Activated T-helper 1 cell treated with anti-CD3 and anti-CD28 coated beads, Interleukin-12 subunit alpha, Interleukin-12 subunit beta, Interleukin-2, Interleukin-4 antibody, amounts not matched to agents 30 ng/mL and 10 ng/mL and 1 ng/mL, durations not matched to agents 14 hours and 24 hours and 36 hours (primary cell): ENCODE results near the gene DYNLT1. TPM values are rescaled to one million over a fixed set of nuclear protein-coding genes. Genes with fewer than 3 reads are reported as not detected.
"Not testable (repeated sequence)": the region's sequence is repeated elsewhere in the genome, so short reads cannot be mapped to it uniquely, and the experiment has no call there.

Source experiments
- DNase-seq: peaks from one replicate; pipeline ENCODE4 v3.0.0; 2021; ENCODE audit warnings: low spot score
- H3K27ac Mint-ChIP-seq: one replicate; pipeline ENCODE4 v1.8.0; 2021; ENCODE audit warnings: mild to moderate bottlenecking, mixed read lengths
- H3K27me3 Mint-ChIP-seq: one replicate; pipeline ENCODE4 v1.8.0; 2022; ENCODE audit warnings: mild to moderate bottlenecking, moderate library complexity, mixed read lengths; ENCODE audit not compliant: insufficient read depth
- H3K36me3 Mint-ChIP-seq: one replicate; pipeline ENCODE4 v1.8.0; 2021; ENCODE audit warnings: low read depth, mixed read lengths
- H3K4me1 Mint-ChIP-seq: one replicate; pipeline ENCODE4 v1.8.0; 2021; ENCODE audit warnings: low read depth, mixed read lengths
- H3K4me3 Mint-ChIP-seq: one replicate; pipeline ENCODE4 v1.8.0; 2021; ENCODE audit warnings: mild to moderate bottlenecking, moderate library complexity, mixed read lengths
- H3K9me3 Mint-ChIP-seq: one replicate; pipeline ENCODE4 v1.8.0; 2021; ENCODE audit warnings: mixed read lengths
- intact Hi-C: fragments of 100-400 bp; cut with micrococcal nuclease; formaldehyde crosslinking; loops from one replicate; pipeline ENCODE4 v1.15.1; 2024
- total RNA-seq: library from RNA; stranded (reverse); gene quantifications from 2 replicates; pipeline ENCODE4 v1.2.3, GENCODE V29; 2022

Gene DYNLT1
- total RNA-seq, 1 donor from 2014 or later: 103 TPM

GRCh38 chr6:158656986-158657385 lies 12.4 kb upstream of the DYNLT1 start:
- intact Hi-C loops: not testable (repeated sequence)
- peak overlapping the region; percentile 42 for H3K4me3 Mint-ChIP-seq

DNA sequence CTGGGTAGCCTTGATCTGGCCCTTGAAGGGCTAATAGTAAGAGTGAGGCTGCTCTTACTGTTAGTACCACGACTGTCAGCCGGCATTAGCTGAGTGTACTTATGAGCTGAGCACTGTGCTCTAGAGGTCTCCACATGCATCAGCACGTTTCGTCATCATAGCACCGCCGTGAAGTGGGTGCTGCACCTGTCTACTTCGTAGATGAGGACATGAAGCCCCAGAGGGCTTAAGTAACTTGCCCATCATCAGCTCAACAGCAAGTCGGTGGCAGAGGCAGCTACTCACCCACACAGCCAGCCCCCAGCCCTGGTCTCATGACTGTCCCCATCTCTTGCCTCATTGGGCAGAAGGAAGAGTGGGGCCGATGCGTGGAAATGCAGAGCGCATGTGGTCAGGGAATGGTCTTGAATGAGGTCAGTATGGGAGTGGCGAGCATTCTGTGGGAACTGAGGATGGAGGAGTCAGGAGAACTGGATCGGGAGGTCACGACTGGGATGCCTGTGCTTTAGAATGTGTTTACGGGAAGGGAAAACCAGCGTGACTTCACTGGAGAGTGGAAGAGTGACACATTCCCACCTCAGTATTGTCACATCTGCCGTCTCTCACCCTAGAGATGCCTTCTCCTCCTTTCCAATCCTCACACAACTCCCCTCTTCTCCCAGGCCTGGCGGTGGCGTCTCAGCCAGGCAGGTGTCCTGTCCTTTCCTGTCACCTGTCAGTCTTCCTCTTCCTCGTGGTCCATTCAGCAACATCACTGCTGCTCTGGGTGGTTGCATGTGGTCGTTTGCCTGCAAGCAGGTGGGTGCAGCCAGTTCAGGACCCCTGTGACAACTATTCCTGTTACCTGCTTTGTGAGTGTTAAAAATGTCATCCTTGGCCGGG lies 11.3 kb upstream of the DYNLT1 start:
- Mint-ChIP-seq H3K27ac (peak overlapping the region; percentile 97), H3K9me3 (no peaks in the 10 kb centered on the region), H3K36me3 (peaks cover 68% of the 10 kb centered on the region), H3K4me1 (peaks cover 69% of the 10 kb centered on the region), H3K27me3 (no peaks in the 10 kb centered on the region), H3K4me3 (peak overlapping the region; percentile 86)
- intact Hi-C loops: no loop called here
- DNase-seq: no peak

More at GRCh38 chr6:158656986-158657385, 12.4 kb upstream of the DYNLT1 start:
- not testable (repeated sequence) for H3K27ac Mint-ChIP-seq, H3K27me3 Mint-ChIP-seq, H3K9me3 Mint-ChIP-seq, DNase-seq
- Mint-ChIP-seq H3K4me1 (peaks cover 69% of the 10 kb centered on the region), H3K36me3 (peaks cover 68% of the 10 kb centered on the region)

DNA sequence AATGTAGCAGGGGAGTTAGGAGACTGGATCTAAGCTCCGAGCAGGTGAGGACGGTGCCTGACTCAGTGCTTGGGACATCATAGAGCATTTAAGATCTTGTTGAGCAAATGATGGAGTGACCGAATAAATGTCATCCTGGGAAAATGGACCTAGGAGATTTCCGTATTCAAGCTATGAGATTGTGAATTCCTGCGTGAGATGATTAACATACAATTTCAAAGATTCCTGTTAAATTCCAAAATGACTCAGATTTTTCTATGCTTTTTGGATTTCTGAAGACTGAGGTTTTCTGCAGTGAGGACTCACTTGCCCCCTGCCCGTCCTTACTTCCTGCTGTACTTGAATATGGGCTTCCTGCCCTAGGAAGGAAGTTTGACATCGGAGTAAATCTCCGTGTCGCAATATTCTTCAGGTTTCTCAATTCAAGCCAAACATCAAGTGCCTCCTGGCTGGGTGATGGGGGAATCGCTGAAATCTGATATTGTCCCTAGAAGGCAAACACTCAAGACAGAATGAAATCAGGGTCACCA lies 10.5 kb upstream of the DYNLT1 start:
- no peaks in the 10 kb centered on the region for H3K9me3 Mint-ChIP-seq
- peak overlapping the region; percentile 86 for H3K4me3 Mint-ChIP-seq
- H3K36me3 Mint-ChIP-seq: peaks cover 62% of the 10 kb centered on the region
- H3K4me1 Mint-ChIP-seq: peaks cover 63% of the 10 kb centered on the region
- no peak for DNase-seq
- intact Hi-C loops: loop anchor here (5.0 kb wide), 2 partner anchors 142 to 1322 kb away; no protein-coding TSS in a partner anchor
- no peaks in the 10 kb centered on the region for H3K27me3 Mint-ChIP-seq
- H3K27ac Mint-ChIP-seq: peak overlapping the region; percentile 97

GRCh38 chr6:158654498-158654897 lies 10.0 kb upstream of the DYNLT1 start:
- Mint-ChIP-seq H3K4me3 (peak overlapping the region; percentile 86), H3K27me3 (no peaks in the 10 kb centered on the region), H3K27ac (peak overlapping the region; percentile 97), H3K4me1 (peaks cover 61% of the 10 kb centered on the region), H3K9me3 (no peaks in the 10 kb centered on the region), H3K36me3 (peaks cover 60% of the 10 kb centered on the region)
- DNase-seq: no peak
- intact Hi-C loops: loop anchor here (5.0 kb wide), 2 partner anchors 143 to 1323 kb away; no protein-coding TSS in a partner anchor

GRCh38 chr6:158653577-158654354 lies 9.2 kb upstream of the DYNLT1 start:
- Mint-ChIP-seq H3K4me1 (peaks cover 61% of the 10 kb centered on the region), H3K36me3 (peaks cover 54% of the 10 kb centered on the region), H3K27me3 (no peaks in the 10 kb centered on the region), H3K9me3 (no peaks in the 10 kb centered on the region), H3K27ac (peak overlapping the region; percentile 97), H3K4me3 (peak overlapping the region; percentile 86)
- intact Hi-C loops: loop anchor here (1.0 to 5.0 kb wide), 10 partner anchors 8 to 1324 kb away; partner anchors contain the start of gene TAGAP
- DNase-seq: peak; percentile 91

DNA sequence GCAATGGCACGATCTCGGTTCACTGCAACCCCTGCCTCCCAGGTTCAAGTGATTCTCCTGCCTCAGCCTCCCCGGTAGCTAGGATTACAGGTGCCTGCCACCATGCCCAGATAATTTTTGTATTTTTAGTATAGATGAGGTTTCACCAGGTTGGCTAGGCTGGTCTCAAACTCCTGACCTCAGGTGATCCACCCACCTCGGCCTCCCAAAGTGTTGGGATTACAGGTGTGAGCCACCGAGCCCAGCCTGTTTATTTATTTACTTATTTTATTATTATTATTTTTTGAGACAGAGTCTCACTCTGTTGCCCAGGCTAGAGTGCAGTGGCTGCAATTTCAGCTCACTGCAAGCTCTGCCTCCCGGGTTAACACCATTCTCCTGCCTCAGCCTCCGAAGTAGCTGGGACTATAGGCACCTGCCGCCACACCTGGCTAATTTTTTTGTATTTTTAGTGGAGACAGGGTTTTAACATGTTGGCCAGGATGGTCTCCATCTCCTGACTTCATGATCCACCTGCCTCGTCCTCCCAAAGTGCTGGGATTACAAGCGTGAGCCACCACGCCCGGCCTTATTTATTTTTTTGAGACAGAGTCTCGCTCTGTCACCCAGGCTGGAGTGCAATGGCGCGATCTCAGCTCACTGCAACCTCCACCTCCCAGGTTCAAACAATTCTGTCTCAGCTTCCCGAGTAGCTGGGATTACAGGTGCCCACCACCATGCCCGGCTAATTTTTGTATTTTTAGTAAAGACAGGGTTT lies 7.6 kb upstream of the DYNLT1 start:
- Mint-ChIP-seq H3K27ac (peak overlapping the region; percentile 97), H3K4me3 (peak overlapping the region; percentile 87), H3K36me3 (peaks cover 54% of the 10 kb centered on the region), H3K4me1 (peaks cover 67% of the 10 kb centered on the region)
- H3K9me3 Mint-ChIP-seq, H3K27me3 Mint-ChIP-seq, DNase-seq: not testable (repeated sequence)
- intact Hi-C loops: loop anchor here (2.0 to 5.0 kb wide), 4 partner anchors 69 to 1325 kb away; no protein-coding TSS in a partner anchor

DNA sequence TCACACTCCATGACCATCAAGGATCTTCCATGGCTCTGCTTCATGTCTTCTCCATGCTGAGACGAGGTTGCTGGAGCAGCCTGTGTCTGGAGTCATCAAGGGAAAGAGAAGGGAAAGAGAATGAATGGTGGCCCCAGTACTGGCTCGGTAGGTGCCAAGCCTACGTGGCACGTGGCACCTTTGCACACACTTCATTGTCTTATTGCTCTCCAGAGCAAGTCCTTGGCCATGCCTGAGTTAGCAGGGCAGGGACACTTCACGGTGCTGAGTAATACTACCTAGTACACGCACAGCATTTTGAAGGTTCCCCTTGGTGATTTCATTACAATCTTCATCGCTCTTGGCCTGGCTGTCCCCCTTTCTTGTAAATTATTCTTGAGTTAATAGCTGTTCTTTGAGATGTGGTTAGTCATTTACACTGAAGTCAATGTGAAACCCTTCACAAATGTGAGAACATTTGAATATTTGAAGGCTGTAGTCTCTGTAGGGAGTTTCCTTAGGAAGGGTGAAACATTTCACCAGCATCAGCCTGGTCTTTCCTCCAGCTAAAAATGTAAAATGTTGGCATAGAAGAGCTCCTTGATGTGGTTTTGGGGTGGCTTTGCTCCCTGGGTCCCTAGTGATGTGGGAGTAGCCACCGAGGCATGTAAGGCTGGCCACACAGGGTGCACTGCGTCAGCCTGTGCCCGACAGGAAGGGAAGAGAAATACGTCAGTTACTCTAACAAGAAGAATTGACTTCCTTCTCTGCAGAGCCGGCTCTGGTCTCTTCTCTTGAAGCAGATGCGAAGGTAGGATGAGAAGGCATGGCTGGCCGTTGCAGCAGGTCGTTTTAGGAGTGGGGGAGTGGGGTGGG lies 5.0 kb upstream of the DYNLT1 start, which contains the start of gene SYTL3:
Gene SYTL3 (plus strand): TSS at position 766 of the 855 bp plus-strand sequence. CDS start 13,215 bp downstream, outside the sequence.
- intact Hi-C loops: loop anchor here (1.0 to 10.0 kb wide), 14 partner anchors 38 to 1792 kb away; partner anchors contain the start of genes GTF2H5, SERAC1 and TMEM181
- peak within 1 kb of the TSS; percentile 93 for H3K27ac Mint-ChIP-seq
- H3K36me3 Mint-ChIP-seq: peaks cover 30% of the 10 kb centered on the region
- H3K4me1 Mint-ChIP-seq: peaks cover 74% of the 10 kb centered on the region
- no peaks in the 10 kb centered on the region for H3K27me3 Mint-ChIP-seq
- H3K9me3 Mint-ChIP-seq: no peaks in the 10 kb centered on the region
- DNase-seq: peak; percentile 82
- peak within 1 kb of the TSS; percentile 87 for H3K4me3 Mint-ChIP-seq

- peak; percentile 29 for DNase-seq
- intact Hi-C loops: loop anchor here (1.0 to 10.0 kb wide), 13 partner anchors 39 to 1791 kb away; partner anchors contain the start of genes GTF2H5, SERAC1 and TMEM181
Observed at GRCh38 chr6:158648682-158649131, 4.2 kb upstream of the DYNLT1 start.

DNA sequence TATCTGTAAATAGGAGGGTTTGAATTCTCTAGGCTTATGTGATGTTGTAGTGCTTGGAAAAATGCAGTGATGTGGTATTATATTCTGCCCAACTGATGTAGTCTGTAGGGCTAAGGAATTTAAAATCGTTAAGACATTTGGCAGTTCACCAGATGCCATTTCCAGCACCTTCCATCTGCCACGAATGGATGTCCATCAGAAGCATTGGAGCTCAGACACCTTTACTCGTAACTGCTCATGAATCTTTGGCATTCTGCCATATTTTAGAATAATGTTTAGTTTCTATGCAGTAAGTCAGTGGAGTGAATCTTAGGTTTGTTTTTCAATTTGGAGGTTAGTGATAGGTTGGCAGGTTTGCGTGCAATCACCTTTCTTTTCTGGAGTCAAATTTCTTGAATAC lies 3.0 kb upstream of the DYNLT1 start:
- no peaks in the 10 kb centered on the region for H3K9me3 Mint-ChIP-seq
- peaks cover 16% of the 10 kb centered on the region for H3K36me3 Mint-ChIP-seq
- intact Hi-C loops: loop anchor here (5.0 to 10.0 kb wide), 4 partner anchors 415 to 1790 kb away; partner anchors contain the start of genes GTF2H5 and SERAC1
- H3K4me1 Mint-ChIP-seq: peaks cover 61% of the 10 kb centered on the region
- H3K27ac Mint-ChIP-seq: peak overlapping the region; percentile 71
- no peak for DNase-seq
- no peaks in the 10 kb centered on the region for H3K27me3 Mint-ChIP-seq
- H3K4me3 Mint-ChIP-seq: no peak overlapping the region

More at GRCh38 chr6:158648682-158649131, 4.2 kb upstream of the DYNLT1 start:
- peak overlapping the region; percentile 93 for H3K27ac Mint-ChIP-seq
- H3K27me3 Mint-ChIP-seq: no peaks in the 10 kb centered on the region
- H3K36me3 Mint-ChIP-seq: peaks cover 22% of the 10 kb centered on the region
- H3K4me1 Mint-ChIP-seq: peaks cover 66% of the 10 kb centered on the region
- peak overlapping the region; percentile 87 for H3K4me3 Mint-ChIP-seq
- H3K9me3 Mint-ChIP-seq: no peaks in the 10 kb centered on the region

DNA sequence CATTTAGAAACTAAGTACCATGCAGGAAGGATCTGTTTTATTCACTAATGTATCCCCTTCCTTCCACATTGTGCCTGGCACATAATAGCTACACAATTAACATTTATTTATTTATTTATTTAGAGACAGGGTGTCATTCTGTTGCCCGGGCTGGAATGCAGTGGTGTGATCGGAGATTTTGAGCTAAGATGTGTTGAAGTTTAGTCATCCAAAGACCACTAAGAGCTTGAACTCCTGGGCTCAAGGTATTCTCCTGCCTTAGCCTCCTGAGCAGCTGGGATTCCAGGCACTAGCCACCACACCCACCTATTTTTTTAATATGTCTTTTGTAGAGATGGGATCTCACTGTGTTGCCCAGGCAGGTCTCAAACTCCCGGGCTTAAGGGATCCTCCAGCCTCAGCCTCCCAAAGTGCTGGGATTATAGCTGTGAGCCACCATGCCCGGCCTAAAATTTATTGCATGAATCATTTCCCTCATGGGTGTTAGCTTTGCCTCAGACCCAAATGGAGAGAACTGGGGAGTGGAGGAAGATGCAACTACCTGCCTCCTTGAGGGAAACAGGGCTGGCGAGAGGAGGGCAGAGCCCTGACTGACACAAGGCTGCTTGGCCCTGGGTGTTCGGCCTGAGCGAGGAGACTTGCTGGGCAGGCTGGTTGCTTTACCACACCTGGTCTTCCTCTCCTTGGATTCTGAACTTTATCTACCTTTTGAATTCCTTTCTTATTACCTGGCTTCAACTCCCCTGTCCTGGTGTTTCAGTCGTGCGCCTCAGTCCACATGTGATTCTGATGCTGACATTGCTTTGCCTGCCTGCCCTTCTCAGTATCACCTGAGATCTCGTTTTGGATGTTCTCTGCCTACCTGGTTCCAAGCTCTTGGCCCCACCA lies 1.7 kb upstream of the DYNLT1 start:
- H3K9me3 Mint-ChIP-seq: no peaks in the 10 kb centered on the region
- H3K4me1 Mint-ChIP-seq: peaks cover 73% of the 10 kb centered on the region
- peak overlapping the region; percentile 89 for H3K27ac Mint-ChIP-seq
- peaks cover 23% of the 10 kb centered on the region for H3K36me3 Mint-ChIP-seq
- intact Hi-C loops: loop anchor here (5.0 to 10.0 kb wide), 4 partner anchors 414 to 1789 kb away; partner anchors contain the start of genes GTF2H5 and SERAC1
- H3K27me3 Mint-ChIP-seq: no peaks in the 10 kb centered on the region
- peak overlapping the region; percentile 82 for H3K4me3 Mint-ChIP-seq
- no peak for DNase-seq
